SK-N-SH (cell line): ENCODE measurements around the gene PSAP. TPM values are rescaled to one million over a fixed set of nuclear protein-coding genes. Genes with fewer than 3 reads are reported as not detected.

Source experiments
- CTCF ChIA-PET: fragments of 300-600, 350-600 bp; formaldehyde crosslinking; extraction: SDS; loops from one replicate; lab custom pipeline; 2021; lab: Yijun Ruan, JAX
- POLR2A ChIA-PET: fragments of 350-600 bp; sonication (Branson Sonifier 250); formaldehyde crosslinking; extraction: SDS; loops from one replicate; lab custom pipeline; 2020; ENCODE audit warnings: antibody characterized with exemption, inconsistent platforms; lab: Yijun Ruan, JAX
- DNase-seq: peaks from one replicate; pipeline ENCODE4 v3.0.0; 2012
- H2AFZ ChIP-seq: fragments of 200-600 bp; sonication (generic); 2 replicates; pipeline ENCODE4 v1.8.1; 2016; ENCODE audit warnings: antibody characterized with exemption, mild to moderate bottlenecking, low read depth
- H3F3A ChIP-seq: fragments of 200-600 bp; sonication (generic); replicated peaks from 2 replicates; pipeline ENCODE3; 2016; ENCODE audit warnings: antibody characterized with exemption, mild to moderate bottlenecking; ENCODE audit not compliant: insufficient read depth
- H3K27ac ChIP-seq, 2 experiments: fragments of 200-500 bp in 1 of 2; fragments of 200-600 bp in 1 of 2; sonication (Bioruptor generic) in 1 of 2; sonication (generic), shearing (Covaris generic) in 1 of 2; 2 replicates each; pipeline versions ENCODE4 v1.5.1 to v1.6.1; 2014 to 2016; ENCODE audit warnings: low read depth in 2 of 2, inconsistent platforms in 1 of 2, low read length in 1 of 2, mild to moderate bottlenecking in 1 of 2, mixed read lengths in 1 of 2
- H3K27me3 ChIP-seq: fragments of 200-600 bp; sonication (generic), shearing (Covaris generic); 2 replicates; pipeline ENCODE4 v1.6.1; 2016; ENCODE audit warnings: mixed run types; ENCODE audit not compliant: insufficient read depth
- H3K36me3 ChIP-seq, 2 experiments: fragments of 200-500 bp in 1 of 2; fragments of 200-600 bp in 1 of 2; sonication (Bioruptor generic) in 1 of 2; sonication (generic) in 1 of 2; replicated peaks in 1 of 2; 2 replicates each; pipeline versions ENCODE3 to v1.5.1; 2014 to 2016; ENCODE audit warnings: low read length in 1 of 2, mild to moderate bottlenecking in 1 of 2; ENCODE audit not compliant: insufficient read depth in 2 of 2, control insufficient read depth in 1 of 2
- H3K4me1 ChIP-seq, 2 experiments: fragments of 200-500 bp in 1 of 2; fragments of 200-600 bp in 1 of 2; sonication (Bioruptor generic) in 1 of 2; sonication (generic), shearing (Covaris generic) in 1 of 2; 2 replicates each; pipeline versions ENCODE4 v1.5.1 to v1.6.1; 2014 to 2016; ENCODE audit warnings: low read depth in 1 of 2, low read length in 1 of 2, mixed run types in 1 of 2; ENCODE audit not compliant: insufficient read depth in 2 of 2, control insufficient read depth in 1 of 2
- H3K4me2 ChIP-seq: fragments of 200-600 bp; sonication (generic), shearing (Covaris generic); 2 replicates; pipeline ENCODE4 v1.6.1; 2017; ENCODE audit warnings: mixed run types
- H3K4me3 ChIP-seq, 2 experiments: fragments of 200-500 bp in 1 of 2; fragments of 200-600 bp in 1 of 2; sonication (Bioruptor generic) in 1 of 2; sonication (generic), shearing (Covaris generic) in 1 of 2; 2 replicates each; pipeline versions ENCODE4 v1.5.1 to v1.8.1; 2014 to 2016; ENCODE audit warnings: low read depth in 2 of 2, inconsistent platforms in 1 of 2, low read length in 1 of 2, mild to moderate bottlenecking in 1 of 2, mixed read lengths in 1 of 2, moderate library complexity in 1 of 2
- H3K79me2 ChIP-seq: fragments of 200-600 bp; sonication (generic); 2 replicates; pipeline ENCODE4 v1.8.1; 2017; ENCODE audit warnings: mild to moderate bottlenecking; ENCODE audit not compliant: insufficient read depth
- H3K9ac ChIP-seq: fragments of 200-600 bp; sonication (generic); 2 replicates; pipeline ENCODE4 v1.6.1; 2017; ENCODE audit warnings: mixed run types
- H3K9me2 ChIP-seq: fragments of 200-600 bp; sonication (generic); 2 replicates; pipeline ENCODE4 v1.6.1; 2017; ENCODE audit warnings: mixed run types
- H3K9me3 ChIP-seq: fragments of 200-600 bp; sonication (generic); 2 replicates; pipeline ENCODE4 v1.6.1; 2017; ENCODE audit warnings: mixed run types, mild to moderate bottlenecking, moderate library complexity
- H4K20me1 ChIP-seq: fragments of 200-600 bp; sonication (generic); 2 replicates; pipeline ENCODE4 v1.6.1; 2017; ENCODE audit warnings: mild to moderate bottlenecking, mixed run types; ENCODE audit not compliant: insufficient read depth
- EP300 ChIP-seq, 2 experiments: IDR thresholded peaks; 2 replicates each; pipeline versions ENCODE4 v1.4.0 to v1.6.1; 2012; ENCODE audit warnings: borderline replicate concordance in 1 of 2, low read depth in 1 of 2, low read length in 1 of 2
- EZH2phosphoT487 ChIP-seq: fragments of 200-600 bp; sonication (generic); IDR thresholded peaks from 2 replicates; pipeline ENCODE4 v1.6.1; 2017; ENCODE audit warnings: low read depth, mixed run types, mild to moderate bottlenecking, antibody characterized with exemption, moderate library complexity, borderline replicate concordance
- FOSL2 ChIP-seq: IDR thresholded peaks from 2 replicates; pipeline ENCODE4 v1.4.0; 2012; ENCODE audit warnings: low read depth, mild to moderate bottlenecking, moderate library complexity, borderline replicate concordance
- FOXM1 ChIP-seq: IDR thresholded peaks from 2 replicates; pipeline ENCODE4 v1.4.0; 2012; ENCODE audit warnings: low read depth, mild to moderate bottlenecking
- GATA2 ChIP-seq: sonication (generic); formaldehyde crosslinking; IDR thresholded peaks from 2 replicates; pipeline ENCODE4 v1.5.0; 2020; ENCODE audit warnings: mild to moderate bottlenecking, missing genetic modification reagents
- JUND ChIP-seq: IDR thresholded peaks from 2 replicates; pipeline ENCODE4 v1.4.0; 2012
- MEF2A ChIP-seq: IDR thresholded peaks from 2 replicates; pipeline ENCODE4 v1.4.0; 2012; ENCODE audit warnings: low read depth, borderline replicate concordance
- NFIC ChIP-seq: IDR thresholded peaks from 2 replicates; pipeline ENCODE4 v1.4.0; 2012; ENCODE audit warnings: borderline replicate concordance
- NRF1 ChIP-seq: IDR thresholded peaks from 2 replicates; pipeline ENCODE4 v1.6.1; 2012; ENCODE audit warnings: low read depth, mild to moderate bottlenecking, low read length
- RAD21 ChIP-seq: IDR thresholded peaks from 2 replicates; pipeline ENCODE4 v1.6.1; 2012; ENCODE audit warnings: mild to moderate bottlenecking, low read length
- RCOR1 ChIP-seq: fragments of 150-350 bp; IDR thresholded peaks from 2 replicates; pipeline ENCODE4 v1.6.1; 2017; ENCODE audit warnings: antibody characterized with exemption, low read length
- RXRA ChIP-seq: IDR thresholded peaks from 2 replicates; pipeline ENCODE4 v1.4.0; 2012; ENCODE audit warnings: low read depth, mild to moderate bottlenecking, borderline replicate concordance
- SMC3 ChIP-seq: IDR thresholded peaks from 2 replicates; pipeline ENCODE4 v1.6.1; 2012; ENCODE audit warnings: low read depth, low read length, improper control_type of control experiment
- WGBS: methylation state at CpG from one replicate; pipeline ENCODE4 v1.1.6; 2017; ENCODE audit warnings: low lambda C conversion rate; 5-methylcytosine and 5-hydroxymethylcytosine counted together
- polyA plus RNA-seq, 3 experiments: library from polyadenylated mRNA; depleted of rRNA; stranded (reverse); fragments of >200 nt; gene quantifications; 2 replicates each; pipeline ENCODE4 v1.2.3, GENCODE V29; 2012
- TF ChIP-seq, protein P1 (sequence below): fragments of 150-350 bp; IDR thresholded peaks from 2 replicates; pipeline ENCODE4 v1.6.1; 2016; ENCODE audit warnings: mild to moderate bottlenecking, low read depth, low read length
- TF ChIP-seq, protein P2 (sequence below): IDR thresholded peaks from 2 replicates; pipeline ENCODE4 v1.4.0; 2012; ENCODE audit warnings: low read depth, borderline replicate concordance
- TF ChIP-seq, protein P3 (sequence below): IDR thresholded peaks from 2 replicates; pipeline ENCODE4; 2012
- TF ChIP-seq, protein P4 (sequence below): IDR thresholded peaks from 2 replicates; pipeline ENCODE4 v1.4.0; 2012; ENCODE audit warnings: low read depth
- TF ChIP-seq, protein P5 (sequence below): fragments of 150-350 bp; IDR thresholded peaks from 2 replicates; pipeline ENCODE4 v1.6.1; 2017; ENCODE audit warnings: antibody characterized with exemption, low read length, low read depth, borderline replicate concordance

The PSAP gene
- polyA plus RNA-seq, 1 of the 3 experiments (the other 2 are of a cell fraction) = 1,647 TPM

DNA sequence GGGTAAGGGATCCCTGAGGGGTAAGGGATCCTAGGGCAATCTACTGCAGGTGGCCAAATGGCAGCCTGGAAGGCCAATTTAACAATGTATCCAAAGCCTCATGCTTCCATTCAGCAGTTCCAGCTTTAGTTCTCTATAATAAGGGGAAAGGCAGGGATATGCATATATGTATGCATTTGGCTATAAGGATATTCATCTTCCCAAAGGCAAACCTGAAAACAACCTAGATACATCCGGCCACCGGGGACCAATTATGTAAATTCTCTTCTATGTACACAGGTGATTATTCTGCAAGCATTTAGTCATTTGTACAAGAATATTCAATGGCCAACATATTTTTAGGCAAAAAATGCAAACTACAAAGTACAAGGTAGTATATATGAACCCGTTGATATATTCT lies 26.7 kb downstream of the PSAP start:
- DNase-seq = no peak
- Histone ChIP-seq H3K9me3 (no peaks in the 10 kb centered on the region), H3K4me2 (no peak overlapping the region), H3F3A (no peaks in the 10 kb centered on the region), H3K36me3 (peaks cover 55 to 91% of the 10 kb centered on the region in 2 experiments), H3K4me1 (no peaks in the 10 kb centered on the region), H3K4me3 (no peak overlapping the region), H3K9ac (no peak overlapping the region), H2AFZ (no peak overlapping the region), H3K79me2 (no peaks in the 10 kb centered on the region), H3K27me3 (no peaks in the 10 kb centered on the region), H3K9me2 (no peaks in the 10 kb centered on the region), H4K20me1 (no peaks in the 10 kb centered on the region; the same call in 1 of the 2 replicates), H3K27ac (no peak overlapping the region)
- TF ChIP-seq NRF1 (no peak), EP300 (IDR thresholded peaks at IDR 0.05; ENCODE audit: borderline replicate concordance in 1 of 2, low read depth in 1 of 2, low read length in 1 of 2) (no peak)
- TF ChIP-seq, protein P1, sequence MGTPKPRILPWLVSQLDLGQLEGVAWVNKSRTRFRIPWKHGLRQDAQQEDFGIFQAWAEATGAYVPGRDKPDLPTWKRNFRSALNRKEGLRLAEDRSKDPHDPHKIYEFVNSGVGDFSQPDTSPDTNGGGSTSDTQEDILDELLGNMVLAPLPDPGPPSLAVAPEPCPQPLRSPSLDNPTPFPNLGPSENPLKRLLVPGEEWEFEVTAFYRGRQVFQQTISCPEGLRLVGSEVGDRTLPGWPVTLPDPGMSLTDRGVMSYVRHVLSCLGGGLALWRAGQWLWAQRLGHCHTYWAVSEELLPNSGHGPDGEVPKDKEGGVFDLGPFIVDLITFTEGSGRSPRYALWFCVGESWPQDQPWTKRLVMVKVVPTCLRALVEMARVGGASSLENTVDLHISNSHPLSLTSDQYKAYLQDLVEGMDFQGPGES = no peak
- TF ChIP-seq, protein P2, sequence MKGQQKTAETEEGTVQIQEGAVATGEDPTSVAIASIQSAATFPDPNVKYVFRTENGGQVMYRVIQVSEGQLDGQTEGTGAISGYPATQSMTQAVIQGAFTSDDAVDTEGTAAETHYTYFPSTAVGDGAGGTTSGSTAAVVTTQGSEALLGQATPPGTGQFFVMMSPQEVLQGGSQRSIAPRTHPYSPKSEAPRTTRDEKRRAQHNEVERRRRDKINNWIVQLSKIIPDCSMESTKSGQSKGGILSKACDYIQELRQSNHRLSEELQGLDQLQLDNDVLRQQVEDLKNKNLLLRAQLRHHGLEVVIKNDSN = no peak
- TF ChIP-seq, protein P3, sequence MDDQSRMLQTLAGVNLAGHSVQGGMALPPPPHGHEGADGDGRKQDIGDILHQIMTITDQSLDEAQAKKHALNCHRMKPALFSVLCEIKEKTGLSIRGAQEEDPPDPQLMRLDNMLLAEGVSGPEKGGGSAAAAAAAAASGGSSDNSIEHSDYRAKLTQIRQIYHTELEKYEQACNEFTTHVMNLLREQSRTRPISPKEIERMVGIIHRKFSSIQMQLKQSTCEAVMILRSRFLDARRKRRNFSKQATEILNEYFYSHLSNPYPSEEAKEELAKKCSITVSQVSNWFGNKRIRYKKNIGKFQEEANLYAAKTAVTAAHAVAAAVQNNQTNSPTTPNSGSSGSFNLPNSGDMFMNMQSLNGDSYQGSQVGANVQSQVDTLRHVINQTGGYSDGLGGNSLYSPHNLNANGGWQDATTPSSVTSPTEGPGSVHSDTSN = no peak
- TF ChIP-seq, protein P4, sequence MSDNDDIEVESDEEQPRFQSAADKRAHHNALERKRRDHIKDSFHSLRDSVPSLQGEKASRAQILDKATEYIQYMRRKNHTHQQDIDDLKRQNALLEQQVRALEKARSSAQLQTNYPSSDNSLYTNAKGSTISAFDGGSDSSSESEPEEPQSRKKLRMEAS = no peak
- ChIA-PET CTCF (interaction anchor here (0.9 to 2.9 kb wide), 4 partner anchors 10 to 215 kb away, joined by 3 to 23 read pairs (median 4); no protein-coding TSS in a partner anchor), POLR2A (no interaction called here)
- 97% methylated on average over 3 of the region's 3 CpGs for WGBS

DNA sequence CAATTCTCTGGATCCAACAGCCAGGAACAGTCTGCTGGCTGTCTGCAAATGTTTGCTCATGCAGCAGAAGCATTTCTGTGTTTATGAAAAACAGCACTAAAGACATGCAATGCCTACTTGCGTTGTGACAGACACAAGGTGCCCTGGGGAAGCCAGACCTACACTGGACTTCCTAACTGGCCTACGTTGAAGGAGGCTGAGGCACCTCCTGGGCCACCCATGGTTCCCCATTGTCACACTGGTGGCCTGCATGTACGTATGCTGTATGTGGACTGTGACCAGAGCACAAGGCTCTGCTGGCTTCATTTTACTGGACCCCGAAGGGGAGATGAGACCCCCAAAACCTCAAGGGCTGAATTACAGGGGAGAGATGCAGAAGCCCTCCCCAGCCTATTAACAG lies 27.7 kb downstream of the PSAP start:
- Histone ChIP-seq H3F3A (no peaks in the 10 kb centered on the region), H3K27ac (no peak overlapping the region), H3K9me3 (no peaks in the 10 kb centered on the region), H3K4me2 (no peak overlapping the region), H2AFZ (no peak overlapping the region), H3K36me3 (peaks cover 55 to 91% of the 10 kb centered on the region in 2 experiments), H3K79me2 (no peaks in the 10 kb centered on the region), H3K27me3 (no peaks in the 10 kb centered on the region), H4K20me1 (no peaks in the 10 kb centered on the region; the same call in 1 of the 2 replicates), H3K9ac (no peak overlapping the region), H3K9me2 (no peaks in the 10 kb centered on the region), H3K4me1 (no peaks in the 10 kb centered on the region), H3K4me3 (no peak overlapping the region)
- TF ChIP-seq, protein P5, sequence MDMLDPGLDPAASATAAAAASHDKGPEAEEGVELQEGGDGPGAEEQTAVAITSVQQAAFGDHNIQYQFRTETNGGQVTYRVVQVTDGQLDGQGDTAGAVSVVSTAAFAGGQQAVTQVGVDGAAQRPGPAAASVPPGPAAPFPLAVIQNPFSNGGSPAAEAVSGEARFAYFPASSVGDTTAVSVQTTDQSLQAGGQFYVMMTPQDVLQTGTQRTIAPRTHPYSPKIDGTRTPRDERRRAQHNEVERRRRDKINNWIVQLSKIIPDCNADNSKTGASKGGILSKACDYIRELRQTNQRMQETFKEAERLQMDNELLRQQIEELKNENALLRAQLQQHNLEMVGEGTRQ = no peak
- no peak for TF ChIP-seq NRF1
- TF ChIP-seq FOSL2 = no peak
- no peak for TF ChIP-seq GATA2 (CRISPR knock-in tag)
- TF ChIP-seq, protein P3 = no peak
- no peak for TF ChIP-seq FOXM1
- TF ChIP-seq SMC3 = no peak
- TF ChIP-seq RAD21 = no peak
- no peak for TF ChIP-seq EZH2phosphoT487
- no peak for TF ChIP-seq JUND
- no peak for TF ChIP-seq NFIC
- no peak for TF ChIP-seq RCOR1
- TF ChIP-seq MEF2A = no peak
- TF ChIP-seq, protein P1 = no peak
- no peak for TF ChIP-seq RXRA
- TF ChIP-seq, protein P2 = no peak
- no peak for TF ChIP-seq EP300 (IDR thresholded peaks at IDR 0.05; ENCODE audit: borderline replicate concordance in 1 of 2, low read depth in 1 of 2, low read length in 1 of 2)
- DNase-seq = no peak
- CTCF ChIA-PET = interaction anchor here (1.3 kb wide), 1 partner anchor 132 kb away, joined by 3 read pairs; no protein-coding TSS in a partner anchor
- POLR2A ChIA-PET = no interaction called here
- WGBS = 93% methylated on average over 4 of the region's 4 CpGs
